ENCODE measurements around the gene IDE. TPM values are rescaled to one million over a fixed set of nuclear protein-coding genes. Genes with fewer than 3 reads are reported as not detected.

The IDE gene
- total RNA-seq, 3 donors from 2014 or later: 36.6 to 48.7 (median 41.6) TPM

GRCh38 chr10:92483539-92483938 is 90.4 kb downstream of the IDE start:
- ATAC-seq (no peak), DNase-seq (no peak)
- intact Hi-C loops (cut with DNase I, micrococcal nuclease): no loop called here
- Histone ChIP-seq H3K36me3 (ENCODE audit: low read depth) (peaks cover 3% of the 10 kb centered on the region), H3K4me1 (ENCODE audit: low read depth) (no peaks in the 10 kb centered on the region), H3K4me3 (no peak overlapping the region), H3K9me3 (no peaks in the 10 kb centered on the region)
- TF ChIP-seq CTCF (IDR thresholded peaks at IDR 0.05): no peak

GRCh38 chr10:92480413-92480812 is 93.5 kb downstream of the IDE start:
- H3K4me3 ChIP-seq: no peak overlapping the region
- H3K4me1 ChIP-seq (ENCODE audit: low read depth): no peaks in the 10 kb centered on the region
- ATAC-seq: no peak
- DNase-seq: no peak
- intact Hi-C loops (cut with DNase I, micrococcal nuclease): no loop called here
- TF ChIP-seq CTCF (IDR thresholded peaks at IDR 0.05): no peak
- H3K36me3 ChIP-seq (ENCODE audit: low read depth): no peaks in the 10 kb centered on the region
- no peaks in the 10 kb centered on the region for H3K9me3 ChIP-seq

- no peak overlapping the region for H3K4me3 ChIP-seq
- no peaks in the 10 kb centered on the region for H3K4me1 ChIP-seq (ENCODE audit: low read depth)
- intact Hi-C loops (cut with DNase I, micrococcal nuclease): no loop called here
- no peak for ATAC-seq
- no peaks in the 10 kb centered on the region for H3K9me3 ChIP-seq
- H3K36me3 ChIP-seq (ENCODE audit: low read depth): no peaks in the 10 kb centered on the region
- no peak for TF ChIP-seq CTCF (IDR thresholded peaks at IDR 0.05)
- DNase-seq: no peak
Observed at GRCh38 chr10:92479547-92479946, 94.3 kb downstream of the IDE start.

- H3K4me1 ChIP-seq (ENCODE audit: low read depth): no peaks in the 10 kb centered on the region
- intact Hi-C loops (cut with DNase I, micrococcal nuclease): no loop called here
- TF ChIP-seq CTCF (IDR thresholded peaks at IDR 0.05): no peak
- ATAC-seq (no peak), DNase-seq (no peak)
- H3K9me3 ChIP-seq: no peaks in the 10 kb centered on the region
- H3K36me3 ChIP-seq (ENCODE audit: low read depth): no peaks in the 10 kb centered on the region
- no peak overlapping the region for H3K4me3 ChIP-seq
Observed at GRCh38 chr10:92478536-92478935, 95.4 kb downstream of the IDE start.

GRCh38 chr10:92475357-92475868 is 98.5 kb downstream of the IDE start:
- intact Hi-C loops (cut with DNase I, micrococcal nuclease): no loop called here
- Histone ChIP-seq H3K4me3 (no peak overlapping the region), H3K4me1 (ENCODE audit: low read depth) (no peaks in the 10 kb centered on the region), H3K36me3 (ENCODE audit: low read depth) (no peaks in the 10 kb centered on the region), H3K9me3 (no peaks in the 10 kb centered on the region)
- DNase-seq: no peak
- no peak for TF ChIP-seq CTCF (IDR thresholded peaks at IDR 0.05)
- ATAC-seq: no peak

GRCh38 chr10:92470026-92470425 is 103.9 kb downstream of the IDE start:
- no peak for TF ChIP-seq CTCF (IDR thresholded peaks at IDR 0.05)
- intact Hi-C loops (cut with DNase I, micrococcal nuclease): no loop called here
- no peaks in the 10 kb centered on the region for H3K36me3 ChIP-seq (ENCODE audit: low read depth)
- no peaks in the 10 kb centered on the region for H3K9me3 ChIP-seq
- no peak overlapping the region for H3K4me3 ChIP-seq
- ATAC-seq (no peak), DNase-seq (no peak)
- H3K4me1 ChIP-seq (ENCODE audit: low read depth): no peaks in the 10 kb centered on the region

Measured in mucosa of descending colon (tissue), 3 donors.